Measurements from ENCODE around the gene GUSB. TPM values are rescaled to one million over a fixed set of nuclear protein-coding genes. Genes with fewer than 3 reads are reported as not detected.
A peak's percentile ranks its signal among the peaks of the same experiment; 100 is the strongest.
"Not testable (repeated sequence)": the region's sequence is repeated elsewhere in the genome, so short reads cannot be mapped to it uniquely, and the experiment has no call there.

The GUSB gene
- total RNA-seq = 10 to 100 TPM; 47.7 to 91.4 (median 66.8) TPM

GRCh38 chr7:65981965-65982792 is at the start of gene GUSB:
Gene GUSB, minus strand, starts transcription at chr7:65982213. Its CDS starts 30 bp downstream, at chr7:65982183.
- H3K9me3 ChIP-seq = no peaks in the 10 kb centered on the region
- peaks cover 0 to 28% (median 15%) of the 10 kb centered on the region in 4 donors for H3K36me3 ChIP-seq
- peak within 1 kb of the TSS; percentile 94 to 99 (median 95) for H3K4me3 ChIP-seq
- H3K4me1 ChIP-seq = peaks cover 16 to 32% (median 20%) of the 10 kb centered on the region in 4 donors
- H3K27me3 ChIP-seq = no peaks in the 10 kb centered on the region
- TF ChIP-seq POLR2A (IDR thresholded peaks at IDR 0.05) (peak in 3 of 4 donors; percentile 52 to 89 (median 73)), EP300 (IDR thresholded peaks at IDR 0.05) (peak in 1 of 4 donors; percentile 51), POLR2AphosphoS5 (IDR thresholded peaks at IDR 0.05) (peak; percentile 87 to 93), CTCF (IDR thresholded peaks at IDR 0.05) (peak in 2 of 6 experiments; percentile 12 to 30)
- ATAC-seq (ENCODE audit: low FRiP score in 2 of 2) (peak; percentile 94 to 97), DNase-seq (peak; percentile 93 to 99)
- peak within 1 kb of the TSS; percentile 78 to 90 (median 86) for H3K27ac ChIP-seq
- WGBS, 2 donors = 5 to 31% methylated on average over 6 to 58 of the region's 62 CpGs

- not testable (repeated sequence) for DNase-seq; ATAC-seq (ENCODE audit: low FRiP score in 2 of 2)
Observed at GRCh38 chr7:66028342-66028741, 46.3 kb upstream of the GUSB start.

GRCh38 chr7:66016131-66016461 is 34.1 kb upstream of the GUSB start:
- 37 to 48% methylated on average over 4 of the region's 4 CpGs for WGBS, 2 donors
- Histone ChIP-seq H3K4me1 (no peaks in the 10 kb centered on the region), H3K4me3 (no peak overlapping the region), H3K36me3 (no peaks in the 10 kb centered on the region), H3K27me3 (no peaks in the 10 kb centered on the region), H3K9me3 (no peaks in the 10 kb centered on the region), H3K27ac (no peak overlapping the region)
- no peak for DNase-seq
- no peak for TF ChIP-seq EP300 (IDR thresholded peaks at IDR 0.05)
- no peak for TF ChIP-seq POLR2A (IDR thresholded peaks at IDR 0.05)
- no peak for TF ChIP-seq POLR2AphosphoS5 (IDR thresholded peaks at IDR 0.05)
- no peak for TF ChIP-seq CTCF (IDR thresholded peaks at IDR 0.05)
- no peak for ATAC-seq (ENCODE audit: low FRiP score in 2 of 2)

More at GRCh38 chr7:66028342-66028741, 46.3 kb upstream of the GUSB start:
- Histone ChIP-seq H3K27ac (peak overlapping the region in 3 of 4 donors; percentile 21 to 46 (median 44)), H3K4me1 (peaks cover 7 to 22% (median 18%) of the 10 kb centered on the region in 4 donors)
- H3K4me3 ChIP-seq, H3K36me3 ChIP-seq, H3K9me3 ChIP-seq, H3K27me3 ChIP-seq: not testable (repeated sequence)
- 28 to 35% methylated on average over 3 of the region's 3 CpGs for WGBS, 2 donors

- no peak for ATAC-seq (ENCODE audit: low FRiP score in 2 of 2)
- no peak for DNase-seq
- Histone ChIP-seq H3K4me1 (no peaks in the 10 kb centered on the region), H3K36me3 (no peaks in the 10 kb centered on the region), H3K4me3 (no peak overlapping the region), H3K27ac (no peak overlapping the region), H3K27me3 (no peaks in the 10 kb centered on the region), H3K9me3 (no peaks in the 10 kb centered on the region)
- WGBS, 2 donors = 76 to 87% methylated on average over 8 of the region's 8 CpGs
- no peak for TF ChIP-seq POLR2A (IDR thresholded peaks at IDR 0.05)
- no peak for TF ChIP-seq POLR2AphosphoS5 (IDR thresholded peaks at IDR 0.05)
- TF ChIP-seq CTCF (IDR thresholded peaks at IDR 0.05) = no peak
- no peak for TF ChIP-seq EP300 (IDR thresholded peaks at IDR 0.05)
Observed at GRCh38 chr7:66015440-66016130, 33.6 kb upstream of the GUSB start.

- Histone ChIP-seq H3K4me3 (no peak overlapping the region), H3K4me1 (no peaks in the 10 kb centered on the region), H3K27me3 (no peaks in the 10 kb centered on the region), H3K27ac (no peak overlapping the region), H3K9me3 (no peaks in the 10 kb centered on the region), H3K36me3 (no peaks in the 10 kb centered on the region)
- ATAC-seq (ENCODE audit: low FRiP score in 2 of 2) (peak; percentile 71 to 84), DNase-seq (peak in 1 of 2 donors; percentile 59)
- TF ChIP-seq POLR2A (IDR thresholded peaks at IDR 0.05) (no peak), CTCF (IDR thresholded peaks at IDR 0.05) (peak in 4 of 6 experiments; percentile 14 to 65 (median 30)), POLR2AphosphoS5 (IDR thresholded peaks at IDR 0.05) (no peak), EP300 (IDR thresholded peaks at IDR 0.05) (no peak)
- 58 to 64% methylated on average over 5 of the region's 5 CpGs for WGBS, 2 donors
Observed at GRCh38 chr7:66013938-66014337, 31.9 kb upstream of the GUSB start.

Data from upper lobe of left lung (tissue), 6 donors.